Spleen (tissue), 11 donors: Measurements from ENCODE around the gene SIMC1. TPM values are rescaled to one million over a fixed set of nuclear protein-coding genes. Genes with fewer than 3 reads are reported as not detected.
A peak's percentile ranks its signal among the peaks of the same experiment; 100 is the strongest.

ENCODE experiments used
- DNase-seq: peaks from one replicate; pipeline ENCODE4 v3.0.0-alpha.2; 2020
- H3K27ac ChIP-seq, 8 donors: fragments of 200-600 bp; sonication (generic) in 7 of 8; 1 replicate in 4 of 8; 2 replicates in 4 of 8; pipeline versions ENCODE4 v1.5.0 to v1.8.0; 2016 to 2021; ENCODE audit warnings: inconsistent platforms in 4 of 8, mild to moderate bottlenecking in 4 of 8, moderate library complexity in 1 of 8
- H3K27me3 ChIP-seq, 7 donors: fragments of 200-600 bp; sonication (generic) in 6 of 7; replicated peaks in 1 of 7; 1 replicate in 4 of 7; 2 replicates in 3 of 7; pipeline versions ENCODE4 v1.5.0 to v1.8.0; 2016 to 2021; ENCODE audit warnings: inconsistent platforms in 3 of 7, mild to moderate bottlenecking in 1 of 7
- H3K36me3 ChIP-seq, 6 donors: fragments of 200-600 bp; sonication (generic) in 5 of 6; 1 replicate in 4 of 6; 2 replicates in 2 of 6; pipeline versions ENCODE4 v1.5.0 to v1.8.0; 2016 to 2021; ENCODE audit warnings: inconsistent platforms in 2 of 6
- H3K4me1 ChIP-seq, 6 donors: fragments of 200-600 bp; sonication (generic) in 5 of 6; 1 replicate in 3 of 6; 2 replicates in 3 of 6; pipeline versions ENCODE4 v1.5.0 to v1.8.0; 2016 to 2021; ENCODE audit warnings: inconsistent platforms in 3 of 6
- H3K4me3 ChIP-seq, 8 donors: fragments of 200-600 bp; sonication (generic) in 7 of 8; 1 replicate in 4 of 8; 2 replicates in 4 of 8; pipeline versions ENCODE4 v1.5.0 to v1.8.0; 2016 to 2021; ENCODE audit warnings: inconsistent platforms in 4 of 8, mild to moderate bottlenecking in 4 of 8, moderate library complexity in 2 of 8
- H3K9me3 ChIP-seq, 8 donors: fragments of 200-600 bp; sonication (generic) in 7 of 8; 1 replicate in 4 of 8; 2 replicates in 4 of 8; pipeline versions ENCODE4 v1.5.0 to v1.8.0; 2016 to 2021; ENCODE audit warnings: inconsistent platforms in 4 of 8
- POLR2A ChIP-seq, 3 donors: fragments of 450-650 bp; IDR thresholded peaks; one replicate each; pipeline ENCODE4 v1.5.1; 2017; ENCODE audit warnings: antibody characterized with exemption in 3 of 3, mild to moderate bottlenecking in 1 of 3
- POLR2AphosphoS5 ChIP-seq, 3 donors: sonication (generic); formaldehyde crosslinking; IDR thresholded peaks; one replicate each; pipeline ENCODE4 v1.5.1; 2017; ENCODE audit warnings: antibody characterized with exemption in 3 of 3
- WGBS, 5 donors: extraction: QIAGEN DNeasy Blood & Tissue Kit in 3 of 5; methylation state at CpG; one replicate each; pipeline versions ENCODE4 v1.1.5 to v1.1.7; 2013 to 2018; 5-methylcytosine and 5-hydroxymethylcytosine counted together
- intact Hi-C: fragments of 100-400 bp; cut with DNase I; formaldehyde crosslinking; loops from one replicate; pipeline ENCODE4 v1.15.0; 2023; ENCODE audit warnings: low total_unique reads
- polyA plus RNA-seq, 3 donors: library from polyadenylated mRNA; stranded (reverse); fragments of 200-250 nt; gene quantifications; one replicate each; pipeline ENCODE4 v1.2.1, GENCODE V29; 2013
- total RNA-seq, 7 donors: library from RNA; depleted of rRNA in 3 of 7; stranded (reverse); fragments of >200 nt in 3 of 7; fragmentation: NEBNext Ultra II Directional in 4 of 7; extraction: Animal tissue kit (Norgen Biotek cat#: 25700) in 4 of 7; gene quantifications; one replicate each; pipeline versions ENCODE4 v1.1.0 to v1.2.1, GENCODE V29; 2016 to 2021
- TF ChIP-seq, protein P1 (sequence below), 11 experiments: fragments of 200-600 bp in 7 of 11; fragments of 450-650 bp in 4 of 11; sonication (generic) in 4 of 11; IDR thresholded peaks in 8 of 11; conservative IDR thresholded peaks in 3 of 11; 1 replicate in 7 of 11; 2 replicates in 4 of 11; pipeline versions ENCODE4 v1.4.0 to v1.8.0; 2016 to 2021; ENCODE audit warnings: antibody characterized with exemption in 11 of 11, inconsistent platforms in 4 of 11, mild to moderate bottlenecking in 1 of 11
- donor health status: healthy with polysubstance abuse.
- donor health status: DM: no; HTN: no; CAD: no; lungs with moderate emphysema.
- donor health status: DM: no; HTN: no; CAD: no.
- donor health status: Bipolar disorder and iron deficiency.
- donor health status: healthy.
- donor health status: DM: no; HTN: no; CAD: no.
- donor health status: DM: yes; HTN: yes; CAD: no.

SIMC1 gene
- total and polyA plus RNA-seq, 10 donors = 5.2 to 33.8 (median 25.8) TPM

DNA sequence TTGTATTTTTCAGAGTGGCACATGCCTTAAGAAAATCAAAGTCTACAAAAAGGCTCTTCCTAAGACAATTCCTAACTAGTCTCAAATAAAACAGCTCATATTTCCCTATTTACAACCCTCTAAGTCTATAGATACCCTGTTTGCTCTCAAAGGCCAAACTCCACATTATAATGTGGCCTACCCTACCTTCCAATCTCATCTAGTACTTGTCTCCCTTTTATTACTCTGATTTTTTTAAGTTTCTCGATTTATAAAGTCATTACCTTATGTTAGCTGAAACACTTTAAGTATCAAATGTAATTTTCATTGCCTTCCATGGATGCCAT, 103.9 kb downstream of the SIMC1 start:
- Histone ChIP-seq H3K27ac (no peak overlapping the region), H3K9me3 (no peaks in the 10 kb centered on the region), H3K4me3 (no peak overlapping the region), H3K36me3 (peaks cover 0 to 98% (median 36%) of the 10 kb centered on the region in 6 donors), H3K4me1 (no peaks in the 10 kb centered on the region), H3K27me3 (no peaks in the 10 kb centered on the region)
- 91 to 100% (median 98%) methylated on average over 1 of the region's 1 CpG for WGBS, 5 donors
- TF ChIP-seq POLR2A (IDR thresholded peaks at IDR 0.05) (no peak), POLR2AphosphoS5 (IDR thresholded peaks at IDR 0.05) (no peak)
- TF ChIP-seq, protein P1, sequence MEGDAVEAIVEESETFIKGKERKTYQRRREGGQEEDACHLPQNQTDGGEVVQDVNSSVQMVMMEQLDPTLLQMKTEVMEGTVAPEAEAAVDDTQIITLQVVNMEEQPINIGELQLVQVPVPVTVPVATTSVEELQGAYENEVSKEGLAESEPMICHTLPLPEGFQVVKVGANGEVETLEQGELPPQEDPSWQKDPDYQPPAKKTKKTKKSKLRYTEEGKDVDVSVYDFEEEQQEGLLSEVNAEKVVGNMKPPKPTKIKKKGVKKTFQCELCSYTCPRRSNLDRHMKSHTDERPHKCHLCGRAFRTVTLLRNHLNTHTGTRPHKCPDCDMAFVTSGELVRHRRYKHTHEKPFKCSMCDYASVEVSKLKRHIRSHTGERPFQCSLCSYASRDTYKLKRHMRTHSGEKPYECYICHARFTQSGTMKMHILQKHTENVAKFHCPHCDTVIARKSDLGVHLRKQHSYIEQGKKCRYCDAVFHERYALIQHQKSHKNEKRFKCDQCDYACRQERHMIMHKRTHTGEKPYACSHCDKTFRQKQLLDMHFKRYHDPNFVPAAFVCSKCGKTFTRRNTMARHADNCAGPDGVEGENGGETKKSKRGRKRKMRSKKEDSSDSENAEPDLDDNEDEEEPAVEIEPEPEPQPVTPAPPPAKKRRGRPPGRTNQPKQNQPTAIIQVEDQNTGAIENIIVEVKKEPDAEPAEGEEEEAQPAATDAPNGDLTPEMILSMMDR (IDR thresholded peaks at IDR 0.05 in 8 of 11, conservative IDR thresholded peaks at IDR 0.05 in 3 of 11) = no peak
- intact Hi-C loops = no loop called here
- DNase-seq = no peak

DNA sequence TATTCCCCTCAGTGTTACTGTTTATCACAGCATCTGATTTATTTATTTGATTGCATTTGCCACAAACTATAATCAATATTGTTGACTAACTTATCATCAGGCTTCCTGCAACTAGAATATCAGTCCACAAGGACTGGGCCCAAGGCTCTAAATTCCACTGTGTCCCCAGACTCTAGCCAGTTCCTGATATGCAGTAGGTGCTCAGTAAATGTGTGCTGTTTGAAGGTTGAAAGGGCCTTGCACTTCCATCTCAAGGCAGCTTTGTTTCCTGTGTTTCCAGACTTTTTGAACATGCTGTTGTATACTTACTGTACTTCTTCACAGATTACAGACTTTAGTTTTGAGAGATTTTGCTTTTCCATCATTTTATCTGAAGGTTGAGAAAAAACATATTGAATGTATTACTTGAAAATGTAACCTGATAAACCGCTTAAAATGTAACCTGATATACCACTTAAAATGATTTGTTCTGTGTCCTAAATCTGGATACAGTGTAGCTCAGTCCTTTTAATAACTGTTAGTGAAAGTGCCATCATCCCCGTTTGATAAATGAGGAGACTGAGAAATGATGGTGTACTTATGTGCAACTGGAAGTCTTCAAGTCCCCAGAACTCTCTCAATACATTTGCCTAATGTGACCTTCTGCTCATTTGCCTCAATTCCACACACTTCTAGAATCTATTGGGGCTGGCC, 104.7 kb downstream of the SIMC1 start:
- H3K9me3 ChIP-seq = no peaks in the 10 kb centered on the region
- TF ChIP-seq POLR2AphosphoS5 (IDR thresholded peaks at IDR 0.05) (no peak), POLR2A (IDR thresholded peaks at IDR 0.05) (no peak)
- TF ChIP-seq, protein P1 (IDR thresholded peaks at IDR 0.05 in 8 of 11, conservative IDR thresholded peaks at IDR 0.05 in 3 of 11) = no peak
- H3K36me3 ChIP-seq = peaks cover 0 to 98% (median 37%) of the 10 kb centered on the region in 6 donors
- WGBS, 5 donors = 80 to 86% (median 82%) methylated on average over 2 of the region's 2 CpGs
- intact Hi-C loops = no loop called here
- no peak for DNase-seq
- H3K27me3 ChIP-seq = no peaks in the 10 kb centered on the region
- no peak overlapping the region for H3K4me3 ChIP-seq
- no peak overlapping the region for H3K27ac ChIP-seq
- no peaks in the 10 kb centered on the region for H3K4me1 ChIP-seq

DNA sequence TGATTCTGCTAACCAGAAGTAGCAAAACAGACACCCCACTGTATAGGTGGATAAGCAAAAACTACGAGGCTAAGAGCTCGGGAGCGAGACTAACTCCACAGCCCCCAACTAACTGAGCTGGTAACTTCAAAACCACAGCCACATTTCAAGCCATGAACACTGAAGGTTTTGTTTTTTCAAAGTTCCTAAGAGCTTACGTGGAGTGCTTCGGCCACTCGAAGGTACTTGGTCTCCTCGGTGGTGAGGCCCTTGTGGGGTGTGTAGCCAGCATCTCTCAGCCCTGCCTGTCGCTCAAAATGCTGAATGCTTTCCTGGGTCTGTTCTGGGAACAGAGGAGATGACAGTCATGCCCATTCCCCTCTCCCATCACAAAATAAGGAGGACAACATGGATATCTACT, 112.2 kb downstream of the SIMC1 start:
- 88 to 98% (median 95%) methylated on average over 8 of the region's 8 CpGs for WGBS, 5 donors
- no peak for DNase-seq
- Histone ChIP-seq H3K4me3 (no peak overlapping the region), H3K9me3 (no peaks in the 10 kb centered on the region), H3K36me3 (peaks cover 0 to 100% (median 97%) of the 10 kb centered on the region in 6 donors), H3K27me3 (no peaks in the 10 kb centered on the region), H3K27ac (no peak overlapping the region), H3K4me1 (peaks cover 0 to 3% (median 0%) of the 10 kb centered on the region in 6 donors)
- intact Hi-C loops = no loop called here
- no peak for TF ChIP-seq POLR2AphosphoS5 (IDR thresholded peaks at IDR 0.05)
- TF ChIP-seq POLR2A (IDR thresholded peaks at IDR 0.05) = no peak
- TF ChIP-seq, protein P1 (IDR thresholded peaks at IDR 0.05 in 8 of 11, conservative IDR thresholded peaks at IDR 0.05 in 3 of 11) = no peak

DNA sequence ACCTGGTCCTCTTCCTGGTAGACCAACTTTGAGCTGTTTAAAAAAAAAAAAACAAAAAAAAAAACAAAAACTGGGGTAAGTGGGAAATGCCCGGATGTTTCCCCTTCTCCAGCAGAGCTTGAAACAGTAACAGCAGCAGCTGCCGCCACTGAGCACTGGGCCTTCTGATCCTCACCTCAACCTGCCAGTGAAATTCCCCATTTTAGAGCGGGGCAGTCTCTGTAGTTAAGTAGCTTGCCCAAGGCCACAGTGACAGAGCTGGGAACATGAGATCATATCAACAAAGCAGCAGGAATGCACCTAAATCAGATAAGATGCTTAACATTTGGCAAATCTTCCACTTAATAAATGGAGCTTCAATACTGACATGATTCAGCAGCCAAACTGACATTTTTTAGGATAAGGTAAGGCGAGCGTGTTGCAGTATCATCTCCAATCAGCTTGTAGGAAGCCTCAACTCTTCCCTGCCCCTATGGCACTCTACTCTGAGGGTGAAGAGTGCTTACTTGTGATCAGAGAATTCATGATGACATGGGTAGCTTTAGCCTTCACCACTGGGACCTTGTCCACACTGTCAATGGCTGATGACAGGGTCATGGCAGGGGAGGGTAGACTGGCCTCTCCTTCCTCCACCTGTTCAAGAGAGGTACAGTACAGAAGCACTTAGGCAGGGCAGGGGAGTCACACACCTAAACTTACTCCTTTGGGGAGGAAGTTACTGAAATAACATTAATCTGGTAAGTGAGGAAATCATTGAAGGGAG, 114.1 kb downstream of the SIMC1 start:
- no peaks in the 10 kb centered on the region for H3K9me3 ChIP-seq
- intact Hi-C loops = no loop called here
- H3K4me1 ChIP-seq = peaks cover 0 to 20% (median 3%) of the 10 kb centered on the region in 6 donors
- H3K4me3 ChIP-seq = no peak overlapping the region
- WGBS, 5 donors = 77 to 93% (median 92%) methylated on average over 5 of the region's 5 CpGs
- DNase-seq = no peak
- H3K36me3 ChIP-seq = peaks cover 0 to 100% (median 88%) of the 10 kb centered on the region in 6 donors
- TF ChIP-seq, protein P1 (IDR thresholded peaks at IDR 0.05 in 8 of 11, conservative IDR thresholded peaks at IDR 0.05 in 3 of 11) = no peak
- TF ChIP-seq POLR2A (IDR thresholded peaks at IDR 0.05) (no peak), POLR2AphosphoS5 (IDR thresholded peaks at IDR 0.05) (no peak)
- H3K27me3 ChIP-seq = no peaks in the 10 kb centered on the region
- peak overlapping the region in 1 of 8 donors; percentile 29 for H3K27ac ChIP-seq
